Astrocyte of the spinal cord (primary cell): ENCODE data around the gene SRMS.

Experiments used
- DNase-seq: peaks from one replicate; pipeline ENCODE4 v3.0.0; 2011; ENCODE audit warnings: low read depth, low spot score
- H3K4me3 ChIP-seq: 2 replicates; pipeline ENCODE4 v1.5.1; 2011; ENCODE audit warnings: low read depth, mild to moderate bottlenecking, low read length, moderate library complexity
- CTCF ChIP-seq: IDR thresholded peaks from 2 replicates; pipeline ENCODE4 v1.5.1; 2012; ENCODE audit warnings: low read depth, mild to moderate bottlenecking, low read length, inconsistent platforms
- in situ Hi-C: cut with HindIII; loops from 2 replicates; pipeline ENCODE4 v1.10.0; 2017; ENCODE audit warnings: low sequenced_read_pairs

The SRMS gene

GRCh38 chr20:63578224-63579016 is 30.9 kb upstream of the SRMS start:
- in situ Hi-C loops = no loop called here
- DNase-seq = no peak
- TF ChIP-seq CTCF = no peak
- H3K4me3 ChIP-seq = no peak overlapping the region

- TF ChIP-seq CTCF = no peak
- H3K4me3 ChIP-seq = no peak overlapping the region
- DNase-seq = no peak
- in situ Hi-C loops = no loop called here
These were observed 29.9 kb upstream of the SRMS start for GRCh38 chr20:63577317-63577894.

- in situ Hi-C loops = no loop called here
- DNase-seq = no peak
- no peak overlapping the region for H3K4me3 ChIP-seq
- no peak for TF ChIP-seq CTCF
These were observed 28.8 kb upstream of the SRMS start for GRCh38 chr20:63576311-63576710.

GRCh38 chr20:63574829-63575743 is 27.5 kb upstream of the SRMS start:
- TF ChIP-seq CTCF = no peak
- no peak for DNase-seq
- in situ Hi-C loops = no loop called here
- H3K4me3 ChIP-seq = no peak overlapping the region

- H3K4me3 ChIP-seq = peak within 1 kb of the TSS; percentile 81
- in situ Hi-C loops = no loop called here
- TF ChIP-seq CTCF = no peak
- peak; percentile 62 for DNase-seq
These were observed 26.7 kb upstream of the SRMS start, which contains the start of gene HELZ2 for GRCh38 chr20:63574156-63574828. Gene HELZ2 (minus strand): TSS chr20:63574239. CDS start chr20:63572385, 1,854 bp downstream.

- peak overlapping the region; percentile 81 for H3K4me3 ChIP-seq
- in situ Hi-C loops = no loop called here
- DNase-seq = no peak
- TF ChIP-seq CTCF = no peak
These were observed 26.1 kb upstream of the SRMS start for GRCh38 chr20:63573647-63574131.
